SK-MEL-5 (cell line): ENCODE data around the gene RNF224. TPM values are rescaled to one million over a fixed set of nuclear protein-coding genes. Genes with fewer than 3 reads are reported as not detected.

Experiments used
- DNase-seq: peaks from one replicate; pipeline ENCODE4 v3.0.0-alpha.2; 2016; ENCODE audit warnings: low read depth, low spot score
- in situ Hi-C: cut with HindIII; loops from 2 replicates; pipeline ENCODE4 v1.10.0; 2016; ENCODE audit warnings: low sequenced_read_pairs, high pct_unique_total_duplicates, low pct_unique_long_range_greater_than_20kb
- polyA plus RNA-seq, 2 experiments: library from polyadenylated mRNA; depleted of rRNA; stranded (reverse); fragments of >200 nt; gene quantifications; 2 replicates each; pipeline ENCODE4 v1.2.3, GENCODE V29; 2015
- total RNA-seq: library from RNA; depleted of rRNA; stranded (reverse); fragments of >200 nt; shearing (Covaris generic); gene quantifications from 2 replicates; pipeline ENCODE4 v1.2.3, GENCODE V29; 2014; rRNA removed

Gene RNF224
- not detected in 2 replicates for total RNA-seq
- polyA plus RNA-seq (2015; cell fraction: cytosol; rRNA removed): not detected in 2 replicates
- polyA plus RNA-seq (2015; cell fraction: nucleus; rRNA removed): not detected in 2 replicates

GRCh38 chr9:137227054-137227852, at the start of gene RNF224:
RNF224 (plus strand) TSS chr9:137227502; CDS start chr9:137228336, 834 bp downstream.
- in situ Hi-C loops: no loop called here
- DNase-seq: peak; percentile 78

- DNase-seq: no peak
- in situ Hi-C loops: no loop called here
Measured at GRCh38 chr9:137178201-137178938, 48.9 kb upstream of the RNF224 start.

DNA sequence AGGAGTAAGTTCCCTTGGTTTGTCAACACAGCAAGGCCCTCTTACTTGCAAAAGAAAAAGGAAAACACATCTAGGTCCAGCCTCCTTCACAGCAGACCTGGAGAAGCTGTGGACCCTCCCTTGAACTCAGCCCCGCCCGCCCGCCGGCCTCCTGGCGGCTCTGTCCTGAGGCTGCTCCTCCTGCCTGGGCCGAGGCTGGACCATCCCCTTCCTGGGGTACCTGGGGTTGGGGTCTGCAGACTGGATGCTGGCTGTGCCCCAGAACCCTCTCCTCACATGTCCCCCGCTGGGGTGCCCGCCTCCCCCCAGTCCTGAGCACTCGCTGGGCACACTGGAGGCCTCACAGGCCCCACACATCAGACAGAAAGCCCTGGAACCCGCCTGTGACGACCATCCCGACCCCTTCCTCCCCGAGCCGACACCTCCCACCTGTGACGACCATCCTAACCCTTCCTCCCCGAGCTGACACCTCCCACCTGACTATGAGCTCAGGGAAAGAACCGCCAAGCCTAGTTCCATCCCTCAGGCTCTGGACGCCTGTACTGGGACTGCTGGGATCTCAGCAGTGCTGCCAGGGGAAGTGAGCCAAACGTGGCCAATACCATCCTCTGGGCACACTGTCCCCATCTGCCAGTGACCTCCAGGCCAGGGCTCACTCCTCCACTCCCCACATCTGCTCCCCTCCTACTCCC, 48.2 kb upstream of the RNF224 start:
- in situ Hi-C loops: no loop called here
- no peak for DNase-seq

- in situ Hi-C loops: no loop called here
Measured at GRCh38 chr9:137179761-137180160, 47.5 kb upstream of the RNF224 start.

GRCh38 chr9:137180491-137180890, 46.8 kb upstream of the RNF224 start:
- in situ Hi-C loops: no loop called here
- no peak for DNase-seq

More at GRCh38 chr9:137179761-137180160, 47.5 kb upstream of the RNF224 start:
- no peak for DNase-seq

DNA sequence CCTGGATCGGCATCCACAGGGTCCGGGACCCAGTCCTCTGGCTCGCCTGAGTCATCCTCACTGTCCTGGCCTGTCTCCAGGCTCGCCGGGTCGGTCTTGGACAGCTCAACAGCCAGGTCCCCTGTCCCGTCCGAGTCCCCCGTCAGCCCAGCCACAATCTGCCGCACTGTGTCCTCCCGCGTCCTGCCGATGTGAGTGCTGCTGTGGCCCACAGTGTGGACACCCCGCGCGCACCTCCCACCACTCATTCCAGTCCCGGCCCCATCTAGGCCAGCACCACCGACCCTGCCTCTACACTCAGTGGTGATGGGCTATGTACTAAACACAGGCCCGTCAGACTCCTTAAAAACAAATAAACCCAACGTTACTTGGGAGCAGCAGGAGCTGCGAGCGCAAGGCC, 45.6 kb upstream of the RNF224 start:
- in situ Hi-C loops: no loop called here
- no peak for DNase-seq

GRCh38 chr9:137182836-137183235, 44.5 kb upstream of the RNF224 start:
- in situ Hi-C loops: no loop called here
- DNase-seq: no peak

GRCh38 chr9:137183980-137184595, 43.2 kb upstream of the RNF224 start:
- no peak for DNase-seq
- in situ Hi-C loops: no loop called here

GRCh38 chr9:137184881-137185660, 42.2 kb upstream of the RNF224 start:
- in situ Hi-C loops: no loop called here
- DNase-seq: no peak

DNA sequence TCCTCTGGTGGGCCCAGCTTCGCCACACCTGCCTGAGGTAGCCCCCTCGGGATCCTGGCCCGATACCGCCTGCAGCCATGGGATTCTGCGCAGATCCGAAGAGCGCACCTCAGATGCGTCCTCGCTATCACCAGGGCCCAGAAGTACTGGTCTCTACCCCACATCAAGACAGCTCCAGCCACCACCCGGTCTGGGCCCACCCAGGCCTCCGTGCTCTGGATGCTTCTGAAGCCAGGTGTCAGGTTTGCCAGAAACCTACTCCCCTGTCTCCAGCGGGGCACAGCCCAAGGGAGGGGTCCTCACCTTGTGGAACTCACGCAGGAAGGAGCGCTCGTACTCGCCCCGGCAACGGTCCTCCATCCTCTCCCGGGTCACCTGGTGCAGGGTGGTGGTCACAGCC, 41.4 kb upstream of the RNF224 start:
- DNase-seq: no peak
- in situ Hi-C loops: no loop called here

GRCh38 chr9:137186385-137186784, 40.9 kb upstream of the RNF224 start:
- in situ Hi-C loops: no loop called here
- DNase-seq: no peak

- in situ Hi-C loops: no loop called here
- no peak for DNase-seq
Measured at GRCh38 chr9:137187386-137187785, 39.9 kb upstream of the RNF224 start.

DNA sequence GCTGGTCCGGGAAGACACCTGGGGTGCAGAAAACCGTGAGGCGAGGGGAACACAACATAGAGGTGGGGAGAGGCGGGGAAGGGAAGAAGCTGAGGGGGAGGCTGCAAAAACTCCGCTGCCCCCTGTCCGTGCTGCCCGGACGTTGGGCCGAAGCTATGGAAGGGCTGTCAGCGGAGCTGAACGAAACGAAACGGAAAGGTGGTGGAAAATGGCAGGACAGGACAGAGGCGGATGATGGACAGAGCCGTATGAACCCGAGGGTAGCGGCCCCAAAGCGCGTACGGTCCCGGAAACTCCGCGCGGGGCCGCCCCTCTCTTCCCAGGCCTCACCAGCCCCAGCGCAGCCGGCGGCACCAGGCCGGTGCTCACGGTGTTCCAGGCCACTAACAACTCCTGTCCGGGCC, 39.2 kb upstream of the RNF224 start:
- no peak for DNase-seq
- in situ Hi-C loops: no loop called here

DNA sequence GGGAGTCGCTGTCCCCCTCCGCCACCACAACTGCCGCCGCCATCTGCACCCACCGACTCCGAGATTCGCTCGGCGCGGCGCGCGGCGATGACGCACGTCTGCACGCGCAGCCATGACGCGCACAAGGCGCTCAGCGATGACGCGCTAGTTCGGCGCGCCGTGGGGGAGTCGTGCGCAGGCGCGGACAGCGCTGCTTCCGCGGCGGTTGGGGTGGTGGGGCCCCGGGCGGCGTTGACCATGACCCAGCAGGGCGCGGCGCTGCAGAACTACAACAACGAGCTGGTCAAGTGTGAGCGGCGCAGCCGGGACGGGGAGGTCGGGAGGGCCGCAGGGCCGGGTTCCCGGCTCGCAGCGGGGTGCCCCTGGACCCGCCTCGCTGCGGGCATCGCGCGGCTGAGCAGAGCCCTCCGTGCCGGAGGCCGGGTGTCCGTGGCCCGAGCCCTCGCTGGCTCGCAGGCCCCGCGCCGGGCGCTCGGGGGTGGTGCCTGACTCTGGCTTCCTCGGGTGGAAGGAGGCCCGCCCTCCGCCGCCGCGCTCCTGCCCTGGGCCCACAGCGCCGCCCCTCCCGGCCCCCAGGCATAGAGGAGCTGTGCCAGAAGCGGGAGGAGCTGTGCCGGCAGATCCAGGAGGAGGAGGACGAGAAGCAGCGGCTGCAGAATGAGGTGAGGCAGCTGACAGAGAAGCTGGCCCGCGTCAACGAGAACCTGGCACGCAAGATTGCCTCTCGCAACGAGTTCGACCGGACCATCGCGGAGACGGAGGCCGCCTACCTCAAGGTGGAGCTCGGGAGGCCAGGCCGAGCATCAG, 38.6 kb upstream of the RNF224 start, which contains the start of the genes ANAPC2 and SSNA1:
ANAPC2 (minus strand) TSS at position 71 of the 807 bp plus-strand sequence; CDS start at position 43, 28 bp downstream.
SSNA1 (plus strand) TSS at position 187 of the 807 bp plus-strand sequence; CDS start at position 238, 51 bp downstream.
- in situ Hi-C loops: no loop called here

GRCh38 chr9:137189297-137190295, 37.7 kb upstream of the RNF224 start:
- no peak for DNase-seq
- in situ Hi-C loops: no loop called here

More for the DNA sequence above, 38.6 kb upstream of the RNF224 start, which contains the start of the genes ANAPC2 and SSNA1:
- DNase-seq: peak; percentile 89
